HG03432 (cell line): ENCODE data around the gene TBCD.

Experiments
- ATAC-seq: cut with Tn5 transposase; IDR thresholded peaks from one replicate; pipeline ENCODE4 v1.9.1; 2021; ENCODE audit warnings: mild to moderate bottlenecking, moderate library complexity; ENCODE audit not compliant: unreplicated experiment

TBCD gene

DNA sequence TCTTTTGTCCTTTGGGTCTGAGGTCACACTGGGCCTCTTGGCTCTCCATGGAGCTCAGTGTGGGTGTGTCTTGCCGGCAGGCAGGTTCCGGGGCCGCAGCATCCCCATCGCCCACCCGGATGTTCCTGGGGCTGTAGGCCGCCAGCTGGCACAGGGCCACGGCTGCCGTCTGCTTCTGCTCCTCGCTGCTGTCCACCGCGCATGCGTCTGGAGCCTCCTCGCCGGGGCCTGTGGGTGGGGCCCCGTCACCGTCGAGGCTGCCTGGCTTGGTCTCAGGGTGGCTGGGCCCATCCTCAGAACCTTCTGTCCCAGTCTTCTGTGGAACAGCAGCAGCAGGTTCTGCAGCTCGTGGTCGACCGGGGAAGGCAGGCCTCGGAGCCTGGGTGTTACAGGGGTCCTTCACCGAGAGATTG, 78.4 kb downstream of the TBCD start:
- ATAC-seq: no peak

DNA sequence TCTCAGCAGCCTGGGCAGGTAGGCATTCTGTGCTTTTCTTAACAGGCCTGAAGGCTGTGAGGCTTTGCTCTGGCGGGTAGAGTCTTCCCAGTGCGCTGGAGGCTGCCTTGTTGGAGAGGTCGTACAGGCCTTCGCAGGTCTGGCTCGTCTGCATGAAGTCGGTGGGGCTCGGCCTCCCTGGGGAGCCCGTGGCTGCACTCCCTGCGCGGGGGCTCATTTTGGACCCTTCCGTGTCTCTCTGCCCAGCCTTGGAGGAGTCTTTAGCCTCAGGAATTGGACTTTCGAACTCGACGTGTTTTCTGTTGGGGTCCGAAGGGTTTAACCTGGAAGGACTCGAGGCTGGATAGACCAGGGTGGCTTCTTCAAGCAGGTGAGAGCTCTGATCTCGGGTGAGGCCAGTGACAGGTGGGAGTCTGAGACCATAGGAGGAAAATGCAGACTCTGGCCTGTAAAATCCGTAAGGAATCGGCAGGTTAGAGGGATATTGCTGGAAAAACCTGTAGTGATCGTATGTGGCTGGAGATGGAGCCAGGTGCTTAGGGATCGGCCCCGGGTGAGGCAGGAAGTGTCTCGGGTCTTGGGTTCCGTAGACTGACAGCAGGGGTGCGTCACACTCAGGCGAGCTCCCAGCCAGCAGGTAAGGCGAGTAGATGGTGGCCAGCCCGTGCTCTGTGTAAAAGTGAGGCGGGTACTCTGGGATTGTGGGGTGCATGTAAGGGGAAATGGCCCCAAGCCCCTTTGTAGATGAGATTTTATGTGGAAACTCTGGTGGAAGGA, 79.4 kb downstream of the TBCD start:
- no peak for ATAC-seq

DNA sequence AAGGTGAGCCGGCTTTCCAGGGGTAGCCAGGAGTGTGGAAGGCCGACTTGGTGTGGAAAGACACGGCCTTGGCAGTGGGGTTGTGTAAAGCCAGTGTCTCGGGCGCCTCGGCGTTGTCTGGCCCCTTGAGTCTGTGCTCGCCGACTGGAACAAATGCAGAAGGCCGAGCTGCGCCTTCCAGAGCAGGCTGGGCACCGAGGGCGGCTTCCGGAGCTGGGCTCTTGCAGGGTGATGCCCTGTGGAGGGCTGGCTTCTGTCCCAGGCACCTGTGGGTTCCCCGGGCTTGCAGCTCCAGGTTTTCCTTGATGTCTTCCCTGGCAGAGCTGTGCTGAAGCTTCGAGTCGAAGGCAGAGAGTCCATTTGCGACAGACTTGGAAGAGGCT, 79.9 kb downstream of the TBCD start:
- no peak for ATAC-seq

GRCh38 chr17:82832411-82832810, 80.5 kb downstream of the TBCD start:
- no peak for ATAC-seq

DNA sequence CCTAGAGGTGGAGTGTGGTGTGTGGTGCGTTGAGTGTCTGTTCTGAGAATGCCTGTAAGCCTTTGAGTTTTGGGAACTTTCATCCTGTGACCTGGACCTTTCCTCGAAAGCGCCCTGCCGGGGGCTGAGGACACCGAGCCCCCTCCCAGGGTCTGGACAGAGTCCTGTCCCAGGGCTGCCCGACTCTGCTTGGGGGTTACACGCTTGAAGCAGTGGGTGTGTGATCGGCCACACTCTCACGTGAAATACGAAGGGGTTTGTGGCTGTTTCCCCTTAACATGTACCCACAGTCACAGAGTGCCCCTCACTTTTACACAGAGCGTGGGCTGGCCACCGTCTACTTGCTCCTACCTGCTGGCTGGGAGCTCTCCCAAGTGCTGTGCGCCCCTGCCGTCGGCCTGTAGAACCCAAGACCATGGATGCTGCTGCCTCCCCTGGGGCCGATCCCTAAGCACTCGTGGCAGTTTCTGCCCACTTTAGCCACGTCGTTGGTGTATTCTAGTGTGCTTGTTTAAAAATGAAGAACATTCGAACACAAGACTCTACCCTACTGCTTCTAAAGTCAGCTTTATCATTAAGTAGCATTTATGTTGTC, 81.1 kb downstream of the TBCD start:
- ATAC-seq: no peak

DNA sequence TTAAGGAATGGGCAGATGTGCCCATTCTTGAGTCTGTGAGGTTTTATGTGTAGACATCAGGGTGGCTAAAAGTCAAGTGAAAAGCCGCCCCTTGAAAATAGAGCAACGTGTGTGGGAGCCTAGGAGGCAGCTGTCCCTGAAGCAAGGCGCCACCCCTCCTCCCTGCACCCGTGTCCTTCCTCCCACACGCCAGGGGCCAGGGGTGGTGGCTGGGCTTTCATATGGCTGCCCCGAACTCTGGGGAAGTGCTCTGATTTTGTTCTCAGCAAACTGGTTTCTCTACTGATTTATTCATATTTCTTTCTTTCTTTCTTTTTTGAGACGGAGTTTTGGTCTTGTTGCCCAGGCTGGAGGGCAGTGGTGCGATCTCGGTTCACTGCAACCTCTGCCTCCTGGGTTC, 83.3 kb downstream of the TBCD start:
- ATAC-seq: no peak

DNA sequence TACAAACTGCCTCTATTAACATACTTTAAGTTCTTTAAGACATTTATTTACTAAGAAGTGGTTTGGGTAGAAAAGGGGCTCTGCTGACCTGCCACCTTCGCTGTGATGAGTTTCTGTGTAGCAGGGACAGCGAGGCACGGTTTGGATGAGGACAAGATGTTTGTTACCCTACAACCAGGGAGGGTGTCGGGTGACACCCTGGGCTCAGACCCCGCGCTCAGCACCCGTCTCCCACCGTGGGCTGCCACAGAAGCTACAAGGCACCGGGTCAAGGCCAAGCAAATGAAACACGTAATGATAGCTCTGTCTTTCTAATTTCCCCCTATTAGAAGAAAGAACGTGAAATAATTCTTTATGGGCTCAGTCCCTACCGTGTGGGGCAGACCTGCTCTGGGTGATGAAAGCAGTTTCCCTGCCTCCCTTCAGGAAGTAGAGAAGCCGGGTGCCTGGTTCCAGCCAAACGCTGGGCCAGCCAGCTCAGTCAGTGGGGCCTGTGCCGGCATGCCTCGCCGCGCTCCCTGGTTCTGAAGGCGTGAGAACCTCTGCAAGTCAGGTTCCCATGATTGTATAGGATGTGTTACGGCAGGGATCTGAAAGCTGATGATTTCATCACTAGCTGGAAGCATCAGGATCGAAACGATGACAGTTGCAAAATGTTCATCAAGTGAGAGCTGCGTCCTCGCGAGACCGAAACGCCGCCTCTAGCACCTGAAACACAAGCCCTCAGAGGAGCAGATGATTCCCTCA, 84.1 kb downstream of the TBCD start:
- no peak for ATAC-seq

- ATAC-seq: no peak
These were observed 85.0 kb downstream of the TBCD start for GRCh38 chr17:82836823-82837357.

GRCh38 chr17:82837586-82838320, 85.9 kb downstream of the TBCD start:
- ATAC-seq: no peak

DNA sequence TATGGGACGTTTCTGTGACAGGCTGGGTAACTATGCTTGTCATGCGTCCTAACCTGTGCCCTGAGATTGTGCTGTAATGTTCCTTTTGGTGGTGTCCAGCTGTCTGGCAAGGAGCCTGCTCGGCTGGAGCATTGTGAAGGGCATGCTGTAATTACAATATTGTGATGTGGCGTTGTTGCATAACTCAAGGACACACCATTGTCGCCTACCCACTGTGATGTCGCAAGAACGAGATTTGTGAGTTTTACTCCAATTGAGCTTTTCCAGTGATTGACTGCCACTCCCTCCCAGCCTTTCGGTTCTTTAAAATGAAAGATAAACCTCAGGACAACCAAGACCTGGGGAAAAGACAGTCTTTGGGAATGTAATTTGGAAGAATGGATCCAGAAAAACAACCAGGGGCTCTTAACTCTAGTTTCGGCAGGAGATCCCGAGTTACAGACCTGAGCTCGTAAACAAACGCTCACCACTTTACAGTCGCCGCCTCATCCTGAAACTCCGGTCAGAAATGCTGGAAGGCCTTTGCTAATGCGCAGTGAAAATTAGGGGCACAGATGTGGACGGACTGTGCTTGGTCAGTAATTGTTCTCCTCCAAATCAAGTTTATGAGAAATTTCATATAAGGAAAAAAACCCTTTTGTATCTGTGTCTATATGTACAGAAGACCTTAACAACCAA, 86.7 kb downstream of the TBCD start:
- no peak for ATAC-seq

DNA sequence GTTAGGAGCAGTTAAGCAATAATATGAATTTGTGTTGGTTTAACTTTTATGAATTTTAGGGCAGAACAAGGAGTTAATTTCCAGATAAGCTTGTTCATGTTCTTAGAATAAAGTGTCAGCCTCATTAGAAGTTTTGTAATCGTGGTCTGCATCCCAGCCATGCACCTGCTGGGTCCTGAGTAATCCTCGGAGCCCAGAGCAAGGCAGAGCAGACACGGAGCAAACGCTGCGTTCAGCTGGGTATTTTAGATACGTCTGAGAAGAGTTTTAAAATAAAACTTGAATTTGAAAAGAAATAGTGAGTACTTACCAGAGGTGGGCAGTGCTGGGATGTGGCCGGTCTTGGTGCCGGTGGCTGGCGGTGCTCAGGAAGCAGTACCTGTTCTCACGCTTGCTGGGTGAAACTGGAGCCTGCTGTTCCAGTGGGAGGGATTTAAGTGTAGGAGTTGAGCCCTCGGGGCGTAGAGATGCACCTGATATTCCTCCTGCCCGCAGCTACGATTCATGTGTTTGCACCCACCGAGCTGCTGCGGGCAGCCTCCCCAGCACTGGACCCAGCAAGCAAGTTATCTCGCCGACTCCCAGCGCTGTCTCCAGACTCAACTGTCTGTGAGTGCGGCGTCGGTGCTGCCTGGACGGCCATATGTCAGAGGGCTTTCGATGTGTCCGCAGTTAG, 87.9 kb downstream of the TBCD start, which contains the start of gene ZNF750:
Gene ZNF750 (minus strand): TSS at position 406 of the 676 bp plus-strand sequence. CDS start 7,568 bp downstream, outside the sequence.
- ATAC-seq: no peak

- ATAC-seq: no peak
These were observed 88.6 kb downstream of the TBCD start for GRCh38 chr17:82840431-82840831.

- no peak for ATAC-seq
These were observed 90.2 kb downstream of the TBCD start for GRCh38 chr17:82841921-82842596.

GRCh38 chr17:82843904-82844680, 92.2 kb downstream of the TBCD start:
- ATAC-seq: no peak

- ATAC-seq: no peak
These were observed 92.9 kb downstream of the TBCD start for GRCh38 chr17:82844796-82845162.

DNA sequence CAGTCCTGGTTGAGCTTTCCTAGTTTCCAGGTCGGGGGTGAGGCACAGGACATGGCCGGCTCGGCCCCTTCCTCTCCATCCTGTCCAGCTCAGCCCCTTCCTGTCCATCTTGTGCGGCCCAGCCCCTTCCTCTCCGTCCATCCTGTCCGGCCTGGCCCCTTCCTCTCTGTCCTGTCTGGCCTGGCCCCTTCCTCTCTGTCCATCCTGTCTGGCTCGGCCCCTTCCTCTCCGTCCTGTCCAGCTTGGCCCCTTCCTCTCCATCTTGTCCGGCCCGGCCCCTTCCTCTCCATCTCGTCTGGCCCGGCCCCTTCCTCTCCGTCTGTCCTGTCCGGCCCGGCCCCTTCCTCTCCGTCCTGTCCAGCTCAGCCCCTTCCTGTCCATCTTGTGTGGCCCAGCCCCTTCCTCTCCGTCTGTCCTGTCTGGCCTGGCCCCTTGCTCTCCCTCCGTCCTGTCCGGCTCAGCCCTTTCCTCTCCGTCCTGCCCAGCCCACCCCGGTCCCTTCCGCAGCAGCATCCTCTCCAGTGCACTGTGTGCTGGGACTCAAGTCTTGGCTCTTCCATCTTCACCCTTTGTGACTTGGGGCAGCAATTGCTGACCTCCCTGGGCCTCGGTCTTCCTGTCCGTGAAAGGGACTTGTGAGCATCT, 93.4 kb downstream of the TBCD start:
- ATAC-seq: no peak

- ATAC-seq: no peak
These were observed 94.3 kb downstream of the TBCD start for GRCh38 chr17:82846061-82846691.
